Right lobe of liver (tissue), 6 donors: ENCODE measurements around the gene GPBP1L1. TPM values are rescaled to one million over a fixed set of nuclear protein-coding genes. Genes with fewer than 3 reads are reported as not detected.

Experiments
- ATAC-seq, 4 donors: fragments of 200-7000 bp; cut with Tn5 transposase; one replicate each; pipeline ENCODE4 v1.9.1; 2020; ENCODE audit warnings: mild to moderate bottlenecking in 4 of 4, moderate library complexity in 4 of 4
- DNase-seq, 3 donors: peaks; one replicate each; pipeline ENCODE4 v3.0.0-alpha.2; 2020
- H3K27ac ChIP-seq, 3 donors: fragments of 200-600 bp; one replicate each; pipeline ENCODE4 v1.8.0; 2022
- H3K27me3 ChIP-seq, 2 donors: fragments of 200-600 bp; one replicate each; pipeline ENCODE4 v1.8.0; 2022
- H3K36me3 ChIP-seq, 4 donors: fragments of 200-600 bp; sonication (generic) in 1 of 4; one replicate each; pipeline versions ENCODE4 v1.5.1 to v1.8.0; 2017 to 2022; ENCODE audit warnings: control low read depth in 1 of 4
- H3K4me1 ChIP-seq, 4 donors: fragments of 200-600 bp; sonication (generic) in 1 of 4; one replicate each; pipeline versions ENCODE4 v1.5.1 to v1.8.0; 2017 to 2022; ENCODE audit warnings: control low read depth in 1 of 4
- H3K4me3 ChIP-seq, 3 donors: fragments of 200-600 bp; one replicate each; pipeline ENCODE4 v1.8.0; 2022
- H3K9me3 ChIP-seq, 4 donors: fragments of 200-600 bp; sonication (generic) in 1 of 4; one replicate each; pipeline versions ENCODE4 v1.5.1 to v1.8.0; 2017 to 2022; ENCODE audit warnings: control low read depth in 1 of 4
- CTCF ChIP-seq, 4 donors: fragments of 200-600 bp in 3 of 4; fragments of 450-650 bp in 1 of 4; IDR thresholded peaks; one replicate each; pipeline versions ENCODE4 v1.5.1 to v1.8.0; 2016 to 2022; ENCODE audit warnings: antibody characterized with exemption in 4 of 4, mild to moderate bottlenecking in 2 of 4
- POLR2A ChIP-seq: fragments of 450-650 bp; IDR thresholded peaks from one replicate; pipeline ENCODE4 v1.6.1; 2017; ENCODE audit warnings: antibody characterized with exemption, mild to moderate bottlenecking
- WGBS: methylation state at CpG from one replicate; pipeline ENCODE4 v1.1.6; 2018; ENCODE audit warnings: low coverage, low lambda C conversion rate; ENCODE audit not compliant: insufficient coverage; ENCODE audit errors: missing lambda C conversion rate; 5-methylcytosine and 5-hydroxymethylcytosine counted together
- intact Hi-C, 2 donors: fragments of 100-400 bp; cut with DNase I; formaldehyde crosslinking; loops; one replicate each; pipeline versions ENCODE4 v1.11.2 to v1.14.1; 2022
- total RNA-seq, 6 experiments: library from RNA; depleted of rRNA in 2 of 6; stranded (reverse); fragments of >200 nt in 2 of 6; fragmentation: NEBNext Ultra II Directional in 3 of 6; extraction: Animal tissue kit (Norgen Biotek cat#: 25700) in 3 of 6; gene quantifications; one replicate each; pipeline versions ENCODE4 v1.1.0 to v1.2.4, GENCODE V29; 2016 to 2023
- donor health status: DM: no; HTN: yes; CAD: no.
- donor health status: DM: no; HTN: no; CAD: no.
- donor health status: DM: no; HTN: no; CAD: no.
- donor health status: DM: no; HTN: yes; CAD: no.
- donor health status: DM: no; HTN: yes; CAD: no.

GPBP1L1 gene
- total RNA-seq, 6 experiments from 2014 or later, result 51.2 to 80.0 (median 67.3) TPM

GRCh38 chr1:45623972-45624371, 62.4 kb downstream of the GPBP1L1 start, which contains the start of gene CCDC17:
CCDC17 (minus strand) TSS chr1:45624054; CDS start chr1:45623909, 145 bp downstream.
- intact Hi-C loops, result no loop called here
- Histone ChIP-seq H3K27ac (no peak within 1 kb of the TSS), H3K9me3 (no peaks in the 10 kb centered on the region), H3K4me1 (peaks cover 0 to 10% (median 0%) of the 10 kb centered on the region in 4 donors), H3K27me3 (no peaks in the 10 kb centered on the region), H3K4me3 (no peak within 1 kb of the TSS), H3K36me3 (peaks cover 0 to 48% (median 11%) of the 10 kb centered on the region in 4 donors)
- ATAC-seq, result no peak
- TF ChIP-seq POLR2A (no peak), CTCF (IDR thresholded peaks at IDR 0.05) (no peak)
- WGBS, result 44% methylated on average over 4 of the region's 4 CpGs
- no peak for DNase-seq

- intact Hi-C loops, result no loop called here
- Histone ChIP-seq H3K9me3 (no peaks in the 10 kb centered on the region), H3K27me3 (no peaks in the 10 kb centered on the region), H3K27ac (peak overlapping the region in 1 of 3 donors; percentile 49), H3K36me3 (peaks cover 0 to 43% (median 5%) of the 10 kb centered on the region in 4 donors), H3K4me1 (peaks cover 0 to 10% (median 0%) of the 10 kb centered on the region in 4 donors), H3K4me3 (no peak overlapping the region)
- DNase-seq (peak in 2 of 3 donors; percentile 25 to 66), ATAC-seq (peak in 3 of 4 donors; percentile 11 to 52 (median 13))
- 81% methylated on average over 17 of the region's 78 CpGs for WGBS
- TF ChIP-seq POLR2A (no peak), CTCF (IDR thresholded peaks at IDR 0.05) (no peak)
These were observed 63.6 kb downstream of the GPBP1L1 start for GRCh38 chr1:45622524-45623394.

- H3K4me1 ChIP-seq, result peaks cover 0 to 10% (median 0%) of the 10 kb centered on the region in 4 donors
- peak; percentile 59 to 83 (median 62) for ATAC-seq
- H3K4me3 ChIP-seq, result no peak overlapping the region
- peak overlapping the region in 1 of 3 donors; percentile 49 for H3K27ac ChIP-seq
- 19% methylated on average over 5 of the region's 18 CpGs for WGBS
- peaks cover 0 to 42% (median 5%) of the 10 kb centered on the region in 4 donors for H3K36me3 ChIP-seq
- TF ChIP-seq CTCF (IDR thresholded peaks at IDR 0.05) (no peak), POLR2A (no peak)
- intact Hi-C loops, result no loop called here
- DNase-seq, result peak; percentile 34 to 69 (median 57)
- H3K9me3 ChIP-seq, result no peaks in the 10 kb centered on the region
- H3K27me3 ChIP-seq, result no peaks in the 10 kb centered on the region
These were observed 64.3 kb downstream of the GPBP1L1 start for GRCh38 chr1:45621895-45622523.

GRCh38 chr1:45621501-45621836, 64.9 kb downstream of the GPBP1L1 start:
- peak in 1 of 3 donors; percentile 22 for DNase-seq
- ATAC-seq, result peak; percentile 19 to 32 (median 20)

More at GRCh38 chr1:45621501-45621836, 64.9 kb downstream of the GPBP1L1 start:
- peaks cover 0 to 42% (median 10%) of the 10 kb centered on the region in 4 donors for H3K36me3 ChIP-seq
- no peaks in the 10 kb centered on the region for H3K27me3 ChIP-seq
- no peak overlapping the region for H3K4me3 ChIP-seq
- no peaks in the 10 kb centered on the region for H3K9me3 ChIP-seq
- intact Hi-C loops, result no loop called here
- peaks cover 0 to 10% (median 0%) of the 10 kb centered on the region in 4 donors for H3K4me1 ChIP-seq
- no peak overlapping the region for H3K27ac ChIP-seq
- no CpG with 5 or more reads among the region's 3 CpGs for WGBS
- TF ChIP-seq CTCF (IDR thresholded peaks at IDR 0.05), result no peak
- TF ChIP-seq POLR2A, result no peak
